ES-I3 (cell line): ENCODE results near the gene CRTC1.
"Not testable (repeated sequence)": the region's sequence is repeated elsewhere in the genome, so short reads cannot be mapped to it uniquely, and the experiment has no call there.

Source experiments
- H3K36me3 ChIP-seq: 2 replicates; pipeline ENCODE4 v1.6.1; 2013; ENCODE audit warnings: mild to moderate bottlenecking, low read length, control low read depth, moderate library complexity; ENCODE audit not compliant: insufficient read depth
- H3K4me1 ChIP-seq: 2 replicates; pipeline ENCODE4 v1.6.1; 2013; ENCODE audit warnings: mild to moderate bottlenecking, control low read depth, low read length; ENCODE audit not compliant: insufficient read depth
- H3K9ac ChIP-seq: 2 replicates; pipeline ENCODE4 v1.6.1; 2013; ENCODE audit warnings: low read depth, mild to moderate bottlenecking, low read length, moderate library complexity
- H3K9me3 ChIP-seq: 2 replicates; pipeline ENCODE4 v1.6.1; 2013; ENCODE audit warnings: mild to moderate bottlenecking, low read length, moderate library complexity; ENCODE audit not compliant: control insufficient read depth, insufficient read depth

CRTC1 gene

DNA sequence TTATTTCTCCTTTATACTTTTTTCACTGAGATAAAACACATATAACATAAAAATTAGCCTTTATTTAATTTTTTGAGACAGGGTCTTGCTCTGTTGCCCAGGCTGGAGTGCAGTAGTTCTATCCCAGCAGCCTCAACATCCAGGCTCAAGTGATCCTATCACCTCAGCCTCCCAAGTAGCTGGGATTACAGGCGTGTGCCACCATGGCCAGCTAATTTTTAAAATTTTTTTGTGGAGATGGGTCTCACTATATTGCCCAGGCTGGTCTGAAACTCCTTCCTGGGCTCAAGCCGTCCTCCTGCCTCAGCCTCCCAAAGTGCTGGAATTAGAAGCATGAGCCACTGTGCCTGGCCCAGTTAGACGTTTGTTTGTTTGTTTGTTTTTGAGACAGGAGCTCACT, 28.4 kb downstream of the CRTC1 start:
- Histone ChIP-seq H3K36me3 (no peaks in the 10 kb centered on the region), H3K9ac (no peak overlapping the region), H3K4me1 (no peaks in the 10 kb centered on the region), H3K9me3 (no peaks in the 10 kb centered on the region)

GRCh38 chr19:18712981-18713380, 29.5 kb downstream of the CRTC1 start:
- Histone ChIP-seq H3K9ac (no peak overlapping the region), H3K36me3 (no peaks in the 10 kb centered on the region), H3K4me1 (no peaks in the 10 kb centered on the region), H3K9me3 (no peaks in the 10 kb centered on the region)

DNA sequence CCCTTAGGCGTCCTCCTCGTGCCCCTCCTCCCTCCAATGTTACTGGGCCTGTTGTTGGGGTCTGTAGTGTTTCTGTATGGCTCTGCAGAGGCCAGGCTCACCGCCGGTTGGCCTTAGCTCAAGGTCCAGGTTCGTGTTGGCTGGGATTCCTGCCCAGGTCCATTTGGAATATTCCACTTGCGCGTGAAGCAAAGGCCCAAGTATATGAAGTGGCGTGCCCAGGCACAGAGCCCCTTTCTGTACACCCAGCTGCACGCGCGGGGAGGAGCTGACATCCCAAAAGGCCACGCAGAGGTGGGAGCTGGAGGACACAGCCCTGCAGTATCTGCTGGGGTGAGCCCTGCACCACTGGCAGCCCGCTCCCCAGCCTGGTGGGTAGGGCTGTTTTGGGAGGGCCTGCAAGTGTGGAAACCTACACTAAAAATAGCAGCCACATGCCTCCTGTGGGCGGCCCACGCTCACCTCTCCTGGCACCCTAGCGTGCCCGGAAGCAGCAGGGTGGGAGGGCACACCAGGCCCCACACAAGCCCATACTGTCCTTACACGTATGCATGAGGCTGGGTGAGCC, 30.2 kb downstream of the CRTC1 start:
- H3K9me3 ChIP-seq: no peaks in the 10 kb centered on the region
- H3K9ac ChIP-seq: no peak overlapping the region
- H3K36me3 ChIP-seq: no peaks in the 10 kb centered on the region
- H3K4me1 ChIP-seq: no peaks in the 10 kb centered on the region

- Histone ChIP-seq H3K9me3 (no peaks in the 10 kb centered on the region), H3K9ac (no peak overlapping the region), H3K36me3 (no peaks in the 10 kb centered on the region), H3K4me1 (no peaks in the 10 kb centered on the region)
These were observed 31.9 kb downstream of the CRTC1 start for GRCh38 chr19:18715416-18715815.

DNA sequence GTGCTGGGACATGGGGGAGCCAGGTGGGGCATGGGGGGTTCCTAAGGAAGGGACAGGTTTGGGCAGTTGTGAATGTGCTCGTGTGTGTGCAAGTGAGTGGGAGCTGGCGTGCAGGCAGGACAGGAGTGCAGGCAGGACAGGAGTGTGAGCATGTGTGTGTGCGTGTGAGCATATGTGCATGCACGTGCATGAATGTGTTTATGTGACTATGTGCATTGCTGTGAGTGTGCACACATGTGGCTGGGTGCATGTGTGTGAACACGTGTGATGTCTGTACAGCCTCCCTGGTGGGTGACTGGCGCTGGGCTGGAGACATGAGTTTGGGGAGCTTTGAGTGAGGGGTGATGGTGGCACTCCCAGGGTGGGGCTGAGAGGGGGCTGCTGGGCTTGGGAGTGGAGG, 33.4 kb downstream of the CRTC1 start:
- Histone ChIP-seq H3K36me3 (no peaks in the 10 kb centered on the region), H3K4me1 (no peaks in the 10 kb centered on the region), H3K9ac (no peak overlapping the region), H3K9me3 (no peaks in the 10 kb centered on the region)

GRCh38 chr19:18717601-18718000, 34.1 kb downstream of the CRTC1 start:
- H3K9ac ChIP-seq: no peak overlapping the region
- H3K4me1 ChIP-seq: no peaks in the 10 kb centered on the region
- H3K36me3 ChIP-seq: no peaks in the 10 kb centered on the region
- no peaks in the 10 kb centered on the region for H3K9me3 ChIP-seq

- Histone ChIP-seq H3K9ac (no peak overlapping the region), H3K4me1 (no peaks in the 10 kb centered on the region), H3K9me3 (no peaks in the 10 kb centered on the region), H3K36me3 (no peaks in the 10 kb centered on the region)
These were observed 34.6 kb downstream of the CRTC1 start for GRCh38 chr19:18718015-18718526.

DNA sequence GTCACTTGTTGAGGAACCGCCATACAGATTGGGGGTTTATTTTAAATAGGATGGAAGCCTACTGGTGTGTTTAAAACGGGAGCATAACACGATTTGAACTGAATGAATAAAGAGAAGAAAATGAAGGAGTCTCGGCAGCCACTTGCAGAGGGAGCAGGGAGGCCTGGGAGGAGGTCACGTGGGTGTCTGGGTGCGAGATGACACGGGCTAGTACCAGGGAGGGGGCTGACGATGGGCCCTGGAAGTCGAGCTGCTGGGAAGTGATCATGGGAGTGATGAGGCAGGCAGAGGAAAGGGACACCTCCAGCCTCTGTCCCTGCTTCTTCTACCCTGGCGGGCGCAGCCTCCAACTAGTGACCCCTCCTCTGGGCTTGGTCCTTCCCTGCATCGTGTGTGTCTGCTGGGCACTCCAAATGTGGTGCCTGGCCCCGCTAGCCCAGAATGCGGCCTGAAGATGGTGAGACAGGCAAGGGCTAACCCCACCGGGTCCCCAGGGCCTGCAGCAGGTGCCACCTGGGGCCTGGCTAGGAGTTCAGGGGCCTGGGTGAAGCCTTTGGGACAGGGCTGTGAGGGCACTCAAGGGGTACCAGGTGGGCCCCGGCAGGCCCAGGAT, 35.5 kb downstream of the CRTC1 start:
- Histone ChIP-seq H3K9me3 (no peaks in the 10 kb centered on the region), H3K4me1 (no peaks in the 10 kb centered on the region), H3K9ac (no peak overlapping the region), H3K36me3 (no peaks in the 10 kb centered on the region)

GRCh38 chr19:18719541-18719940, 36.1 kb downstream of the CRTC1 start:
- no peaks in the 10 kb centered on the region for H3K4me1 ChIP-seq

DNA sequence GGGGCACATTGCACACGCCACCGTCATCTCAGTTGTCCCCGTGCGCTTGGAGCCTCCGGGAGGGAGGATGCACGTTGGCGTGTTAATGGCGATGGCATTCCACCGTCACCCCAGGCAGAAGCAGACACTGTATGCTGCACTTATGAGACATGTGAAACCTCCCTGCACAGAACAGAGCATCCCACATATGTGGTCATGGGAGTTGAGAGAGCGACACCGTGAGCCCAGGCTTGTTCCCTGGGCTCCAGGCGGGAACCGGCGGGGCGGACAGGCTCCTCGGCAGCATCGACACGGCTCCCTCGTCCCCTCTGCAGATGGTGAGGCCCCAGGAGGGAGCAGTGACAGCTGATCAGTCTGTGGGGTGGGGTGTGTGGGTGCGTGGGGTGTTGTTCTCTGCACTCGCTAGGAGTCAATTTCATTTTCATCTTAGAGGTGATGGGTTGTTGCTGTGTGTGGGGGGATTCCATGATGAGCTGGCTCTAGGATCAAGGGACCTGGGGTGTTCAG, 40.4 kb downstream of the CRTC1 start:
- no peaks in the 10 kb centered on the region for H3K4me1 ChIP-seq
- no peaks in the 10 kb centered on the region for H3K9me3 ChIP-seq
- no peak overlapping the region for H3K9ac ChIP-seq
- H3K36me3 ChIP-seq: no peaks in the 10 kb centered on the region

More at GRCh38 chr19:18719541-18719940, 36.1 kb downstream of the CRTC1 start:
- Histone ChIP-seq H3K9ac (no peak overlapping the region), H3K9me3 (no peaks in the 10 kb centered on the region), H3K36me3 (no peaks in the 10 kb centered on the region)

- Histone ChIP-seq H3K9ac (no peak overlapping the region), H3K4me1 (no peaks in the 10 kb centered on the region; the same call in 1 of the 2 replicates), H3K36me3 (no peaks in the 10 kb centered on the region), H3K9me3 (no peaks in the 10 kb centered on the region)
These were observed 42.6 kb downstream of the CRTC1 start for GRCh38 chr19:18725841-18726770.

GRCh38 chr19:18726846-18727245, 43.4 kb downstream of the CRTC1 start:
- no peak overlapping the region for H3K9ac ChIP-seq
- H3K9me3 ChIP-seq: no peaks in the 10 kb centered on the region
- no peaks in the 10 kb centered on the region for H3K36me3 ChIP-seq
- peaks cover 6% of the 10 kb centered on the region; the same call in 1 of the 2 replicates for H3K4me1 ChIP-seq

- H3K4me1 ChIP-seq, H3K36me3 ChIP-seq, H3K9me3 ChIP-seq, H3K9ac ChIP-seq: not testable (repeated sequence)
These were observed 44.1 kb downstream of the CRTC1 start for GRCh38 chr19:18727602-18728001.

GRCh38 chr19:18729933-18730530, 46.6 kb downstream of the CRTC1 start:
- Histone ChIP-seq H3K9me3 (no peaks in the 10 kb centered on the region), H3K9ac (no peak overlapping the region), H3K36me3 (no peaks in the 10 kb centered on the region), H3K4me1 (peaks cover 6% of the 10 kb centered on the region; the same call in 1 of the 2 replicates)
